Sigmoid colon (tissue), 3 donors: ENCODE data around the gene TSPAN4.

Experiments used
- CTCF ChIP-seq, 4 experiments: fragments of 450-650 bp in 3 of 4; fragments of 200-600 bp in 1 of 4; IDR thresholded peaks; one replicate each; pipeline ENCODE4 v1.5.1; 2016 to 2019; ENCODE audit warnings: antibody characterized with exemption in 4 of 4, mild to moderate bottlenecking in 3 of 4, moderate library complexity in 2 of 4
- POLR2A ChIP-seq, 2 donors: fragments of 450-650 bp; IDR thresholded peaks; one replicate each; pipeline ENCODE4 v1.6.1; 2016; ENCODE audit warnings: antibody characterized with exemption in 2 of 2, mild to moderate bottlenecking in 2 of 2, moderate library complexity in 2 of 2

- TF ChIP-seq CTCF (IDR thresholded peaks at IDR 0.05) (no peak), POLR2A (IDR thresholded peaks at IDR 0.05) (no peak)
Measured at GRCh38 chr11:877565-877964, 34.9 kb downstream of the TSPAN4 start.
